Ishikawa (cell line): ENCODE data around the gene USP6NL.

Experiments used
- CEBPB ChIP-seq: IDR thresholded peaks from 2 replicates; pipeline ENCODE4 v1.6.1; 2012
- CREB1 ChIP-seq: IDR thresholded peaks from 2 replicates; pipeline ENCODE4 v1.6.1; 2012; ENCODE audit warnings: low read depth
- EGR1 ChIP-seq: IDR thresholded peaks from 2 replicates; pipeline ENCODE4 v1.6.1; 2012
- EP300 ChIP-seq: IDR thresholded peaks from 2 replicates; pipeline ENCODE4 v1.6.1; 2012; ENCODE audit warnings: borderline replicate concordance
- FOXM1 ChIP-seq: IDR thresholded peaks from 2 replicates; pipeline ENCODE4 v1.6.1; 2012; ENCODE audit warnings: low read depth, borderline replicate concordance
- NFIC ChIP-seq: IDR thresholded peaks from 2 replicates; pipeline ENCODE4 v1.6.1; 2012
- RAD21 ChIP-seq: IDR thresholded peaks from 2 replicates; pipeline ENCODE4 v1.6.1; 2012; ENCODE audit warnings: low read depth
- TAF1 ChIP-seq: IDR thresholded peaks from 2 replicates; pipeline ENCODE4 v1.6.1; 2012; ENCODE audit warnings: low read depth, mild to moderate bottlenecking
- TCF12 ChIP-seq: IDR thresholded peaks from 2 replicates; pipeline ENCODE4 v1.6.1; 2012; ENCODE audit warnings: low read depth
- TEAD4 ChIP-seq: IDR thresholded peaks from 2 replicates; pipeline ENCODE4 v1.6.1; 2012
- YY1 ChIP-seq: IDR thresholded peaks from 2 replicates; pipeline ENCODE4 v1.6.1; 2012; ENCODE audit warnings: low read depth
- ZBTB7A ChIP-seq: IDR thresholded peaks from 2 replicates; pipeline ENCODE4 v1.6.1; 2012; ENCODE audit warnings: low read depth
- TF ChIP-seq, protein P1 (sequence below): IDR thresholded peaks from 2 replicates; pipeline ENCODE4 v1.6.1; 2012; ENCODE audit warnings: low read depth, mild to moderate bottlenecking
- TF ChIP-seq, protein P2 (sequence below): IDR thresholded peaks from 2 replicates; pipeline ENCODE4 v1.6.1; 2012
- TF ChIP-seq, protein P3 (sequence below): IDR thresholded peaks from 2 replicates; pipeline ENCODE4 v1.6.1; 2012

The USP6NL gene

DNA sequence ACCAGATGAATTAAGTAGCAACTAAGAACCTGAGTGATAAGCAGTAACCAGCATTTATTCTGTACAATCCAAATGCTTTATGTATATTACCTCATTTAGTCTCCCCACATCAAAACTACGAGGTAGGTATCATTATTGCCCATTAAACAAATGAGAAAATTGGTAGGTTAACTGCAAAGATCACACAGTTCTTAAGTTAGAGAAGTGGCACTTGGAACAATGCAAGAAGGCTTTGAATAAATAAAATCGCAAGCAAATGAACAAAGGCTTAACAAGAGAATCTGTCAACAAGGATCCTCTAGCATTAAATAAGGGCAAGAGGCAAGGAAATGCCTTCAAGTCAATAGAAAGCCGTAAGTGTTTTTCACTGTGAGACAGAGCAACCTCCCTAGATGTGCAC is 70.2 kb downstream of the USP6NL start:
- TF ChIP-seq EP300 (no peak), ZBTB7A (no peak), EGR1 (no peak), YY1 (no peak), FOXM1 (no peak), RAD21 (no peak), TAF1 (no peak), TCF12 (no peak), TEAD4 (no peak), NFIC (no peak), CREB1 (no peak), CEBPB (no peak)
- TF ChIP-seq, protein P1, sequence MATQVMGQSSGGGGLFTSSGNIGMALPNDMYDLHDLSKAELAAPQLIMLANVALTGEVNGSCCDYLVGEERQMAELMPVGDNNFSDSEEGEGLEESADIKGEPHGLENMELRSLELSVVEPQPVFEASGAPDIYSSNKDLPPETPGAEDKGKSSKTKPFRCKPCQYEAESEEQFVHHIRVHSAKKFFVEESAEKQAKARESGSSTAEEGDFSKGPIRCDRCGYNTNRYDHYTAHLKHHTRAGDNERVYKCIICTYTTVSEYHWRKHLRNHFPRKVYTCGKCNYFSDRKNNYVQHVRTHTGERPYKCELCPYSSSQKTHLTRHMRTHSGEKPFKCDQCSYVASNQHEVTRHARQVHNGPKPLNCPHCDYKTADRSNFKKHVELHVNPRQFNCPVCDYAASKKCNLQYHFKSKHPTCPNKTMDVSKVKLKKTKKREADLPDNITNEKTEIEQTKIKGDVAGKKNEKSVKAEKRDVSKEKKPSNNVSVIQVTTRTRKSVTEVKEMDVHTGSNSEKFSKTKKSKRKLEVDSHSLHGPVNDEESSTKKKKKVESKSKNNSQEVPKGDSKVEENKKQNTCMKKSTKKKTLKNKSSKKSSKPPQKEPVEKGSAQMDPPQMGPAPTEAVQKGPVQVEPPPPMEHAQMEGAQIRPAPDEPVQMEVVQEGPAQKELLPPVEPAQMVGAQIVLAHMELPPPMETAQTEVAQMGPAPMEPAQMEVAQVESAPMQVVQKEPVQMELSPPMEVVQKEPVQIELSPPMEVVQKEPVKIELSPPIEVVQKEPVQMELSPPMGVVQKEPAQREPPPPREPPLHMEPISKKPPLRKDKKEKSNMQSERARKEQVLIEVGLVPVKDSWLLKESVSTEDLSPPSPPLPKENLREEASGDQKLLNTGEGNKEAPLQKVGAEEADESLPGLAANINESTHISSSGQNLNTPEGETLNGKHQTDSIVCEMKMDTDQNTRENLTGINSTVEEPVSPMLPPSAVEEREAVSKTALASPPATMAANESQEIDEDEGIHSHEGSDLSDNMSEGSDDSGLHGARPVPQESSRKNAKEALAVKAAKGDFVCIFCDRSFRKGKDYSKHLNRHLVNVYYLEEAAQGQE, result no peak
- TF ChIP-seq, protein P2, sequence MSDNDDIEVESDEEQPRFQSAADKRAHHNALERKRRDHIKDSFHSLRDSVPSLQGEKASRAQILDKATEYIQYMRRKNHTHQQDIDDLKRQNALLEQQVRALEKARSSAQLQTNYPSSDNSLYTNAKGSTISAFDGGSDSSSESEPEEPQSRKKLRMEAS, result no peak
- TF ChIP-seq, protein P3, sequence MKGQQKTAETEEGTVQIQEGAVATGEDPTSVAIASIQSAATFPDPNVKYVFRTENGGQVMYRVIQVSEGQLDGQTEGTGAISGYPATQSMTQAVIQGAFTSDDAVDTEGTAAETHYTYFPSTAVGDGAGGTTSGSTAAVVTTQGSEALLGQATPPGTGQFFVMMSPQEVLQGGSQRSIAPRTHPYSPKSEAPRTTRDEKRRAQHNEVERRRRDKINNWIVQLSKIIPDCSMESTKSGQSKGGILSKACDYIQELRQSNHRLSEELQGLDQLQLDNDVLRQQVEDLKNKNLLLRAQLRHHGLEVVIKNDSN, result no peak

DNA sequence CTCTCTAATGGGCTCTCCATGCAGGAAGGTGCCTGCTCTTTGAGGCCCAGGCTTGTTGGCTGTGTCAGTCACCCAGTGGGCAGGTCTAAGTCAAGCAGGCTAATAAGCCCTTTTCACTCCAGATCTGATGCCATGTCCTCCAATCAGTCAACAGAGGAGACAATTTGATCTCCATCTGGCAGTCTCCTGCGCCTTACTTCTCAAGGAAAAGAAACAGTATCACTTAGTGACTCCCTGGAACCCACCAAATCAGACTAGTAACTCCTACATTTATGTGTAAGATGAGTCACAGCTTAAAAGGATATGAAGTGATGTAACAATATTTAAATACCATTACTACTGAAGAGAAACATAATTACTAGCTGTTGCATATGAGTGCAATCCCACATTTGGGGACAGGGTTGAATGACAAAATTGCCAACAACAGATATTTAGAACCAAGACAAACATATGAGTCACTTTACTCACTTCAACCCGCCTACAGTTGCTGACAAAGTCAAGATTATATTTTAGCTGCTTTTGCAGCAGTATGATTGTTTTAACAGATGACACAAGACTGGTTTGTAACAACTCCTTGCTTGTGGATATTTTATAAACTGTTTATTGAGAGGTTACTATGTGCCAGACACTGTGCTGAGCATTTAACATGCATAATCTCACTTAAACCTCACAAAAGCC is 72.1 kb downstream of the USP6NL start:
- TF ChIP-seq YY1 (no peak), TCF12 (no peak), CREB1 (no peak), FOXM1 (no peak), RAD21 (no peak), EP300 (no peak)
- TF ChIP-seq, protein P2, result no peak

DNA sequence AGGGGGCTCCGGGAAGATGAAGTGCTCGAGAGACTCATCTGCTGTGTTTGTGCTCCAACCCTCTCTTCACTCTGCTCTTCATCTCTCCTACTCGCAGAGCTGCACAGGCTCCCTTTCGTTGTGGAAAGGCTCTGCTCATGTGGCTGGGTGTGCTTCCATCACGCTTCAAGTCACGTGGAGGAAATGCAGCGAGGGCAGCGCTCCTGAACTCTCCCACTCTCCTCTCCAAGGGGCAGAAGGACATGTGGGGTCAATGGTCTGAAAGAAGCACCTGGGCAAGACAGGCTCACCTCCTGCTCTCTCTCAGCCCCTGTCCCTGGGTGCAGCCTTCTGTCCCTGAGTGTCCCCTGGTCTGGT is 72.6 kb downstream of the USP6NL start:
- TF ChIP-seq EGR1, result no peak
- no peak for TF ChIP-seq TAF1
- no peak for TF ChIP-seq RAD21
- TF ChIP-seq ZBTB7A, result no peak
- TF ChIP-seq, protein P2, result no peak
- TF ChIP-seq FOXM1, result no peak
- no peak for TF ChIP-seq YY1
- TF ChIP-seq, protein P3, result no peak
- no peak for TF ChIP-seq EP300
- no peak for TF ChIP-seq CEBPB

DNA sequence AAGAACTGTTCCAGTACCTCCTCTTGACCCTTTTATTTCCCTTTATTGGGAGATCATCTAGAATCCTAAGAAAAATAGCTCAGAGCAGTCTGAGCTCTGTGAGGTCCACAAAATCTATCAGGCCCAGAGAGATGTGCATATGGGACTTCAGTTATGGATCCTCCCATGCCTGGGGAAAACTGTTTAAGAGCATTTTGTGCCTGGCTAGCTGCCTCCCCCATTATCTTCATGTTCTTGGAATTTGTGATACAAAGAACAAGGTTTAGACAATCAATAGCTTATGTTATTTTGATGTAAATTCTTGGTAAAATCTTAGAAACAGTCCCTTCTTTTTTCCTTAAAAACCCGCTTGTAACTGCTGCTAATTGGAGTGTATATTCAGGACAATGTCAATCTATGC is 75.2 kb downstream of the USP6NL start:
- TF ChIP-seq TEAD4, result no peak
- no peak for TF ChIP-seq CEBPB
- no peak for TF ChIP-seq TAF1
- TF ChIP-seq, protein P3, result no peak
- no peak for TF ChIP-seq EP300
- no peak for TF ChIP-seq FOXM1
- TF ChIP-seq EGR1, result no peak

DNA sequence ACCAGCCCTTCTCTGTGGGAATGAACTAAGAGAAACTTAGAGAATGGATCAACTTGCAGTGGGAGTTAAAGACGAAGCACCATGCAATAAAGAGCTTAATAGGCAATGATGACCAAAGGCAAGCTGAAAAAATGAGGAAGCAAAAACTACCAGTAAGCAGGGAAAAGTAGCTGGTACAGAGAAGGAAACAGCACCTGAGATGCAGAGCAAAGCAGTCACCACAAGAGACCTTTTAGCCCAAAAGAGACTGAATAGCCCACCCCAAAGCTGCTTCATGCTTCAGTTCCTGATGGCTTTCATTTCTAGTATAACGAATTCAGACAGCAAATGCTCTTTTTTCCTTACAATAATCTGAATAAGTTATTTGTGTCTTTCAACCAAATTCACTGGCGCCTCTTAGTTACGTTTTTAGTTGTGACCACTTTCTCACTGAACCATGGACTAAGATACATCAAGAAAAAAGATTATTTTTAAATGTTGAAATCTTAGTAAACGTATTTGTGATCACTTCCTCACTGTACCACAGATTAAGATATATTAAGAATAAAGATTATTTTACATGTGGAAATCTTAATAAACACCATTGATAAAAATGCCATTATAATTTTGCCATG is 76.0 kb downstream of the USP6NL start:
- TF ChIP-seq TCF12, result no peak
- no peak for TF ChIP-seq YY1
- TF ChIP-seq CEBPB, result no peak
- no peak for TF ChIP-seq TEAD4
- no peak for TF ChIP-seq EGR1
- TF ChIP-seq ZBTB7A, result no peak

DNA sequence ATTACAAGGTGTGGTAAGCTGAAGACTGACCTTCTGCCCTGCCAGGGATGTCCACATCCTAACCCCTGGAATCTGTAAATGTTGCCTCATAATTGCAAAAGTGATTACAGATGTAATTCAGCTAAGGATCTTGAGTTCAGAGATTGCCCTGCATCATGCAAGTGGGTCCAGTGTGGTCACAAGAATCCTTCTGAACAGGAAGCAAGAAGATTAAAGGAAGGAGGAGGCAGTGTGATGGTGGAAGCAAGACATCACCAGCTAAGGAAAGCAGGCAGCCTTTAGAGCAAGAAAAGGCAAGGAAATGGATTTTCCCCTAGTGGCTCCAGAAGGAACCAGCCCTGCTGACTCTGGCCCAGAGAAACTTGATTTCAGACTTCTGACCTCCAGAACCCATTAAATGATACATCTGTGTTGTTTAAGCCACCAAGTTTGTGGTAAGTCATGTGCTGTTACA is 78.1 kb downstream of the USP6NL start:
- no peak for TF ChIP-seq EGR1
- TF ChIP-seq TAF1, result no peak
- TF ChIP-seq, protein P2, result no peak
- TF ChIP-seq, protein P1, result no peak
- no peak for TF ChIP-seq CREB1
- TF ChIP-seq YY1, result no peak
- TF ChIP-seq TCF12, result no peak
- TF ChIP-seq CEBPB, result no peak
